Esophagus squamous epithelium (tissue), 5 donors: ENCODE measurements around the gene LRRD1. TPM values are rescaled to one million over a fixed set of nuclear protein-coding genes. Genes with fewer than 3 reads are reported as not detected.
"Not testable (repeated sequence)": the region's sequence is repeated elsewhere in the genome, so short reads cannot be mapped to it uniquely, and the experiment has no call there.

ENCODE experiments used
- DNase-seq: peaks from one replicate; lab custom pipeline; 2025; lab: John Stamatoyannopoulos, UW
- H3K27ac ChIP-seq, 4 donors: fragments of 200-600 bp; sonication (generic); one replicate each; pipeline ENCODE4 v1.5.1; 2016 to 2019; ENCODE audit warnings: mild to moderate bottlenecking in 1 of 4
- H3K27me3 ChIP-seq, 4 donors: fragments of 200-600 bp; sonication (generic); 1 replicate in 3 of 4; 2 replicates in 1 of 4; pipeline versions ENCODE4 v1.5.1 to v1.6.0; 2017 to 2021; ENCODE audit warnings: antibody characterized with exemption in 1 of 4
- H3K36me3 ChIP-seq, 3 donors: fragments of 200-600 bp; sonication (generic); one replicate each; pipeline ENCODE4 v1.5.1; 2016 to 2019
- H3K4me1 ChIP-seq, 3 donors: fragments of 200-600 bp; sonication (generic); one replicate each; pipeline ENCODE4 v1.5.1; 2017 to 2019
- H3K4me3 ChIP-seq, 4 donors: fragments of 200-600 bp; sonication (generic); 1 replicate in 3 of 4; 2 replicates in 1 of 4; pipeline ENCODE4 v1.5.1; 2016 to 2019; ENCODE audit warnings: mild to moderate bottlenecking in 2 of 4, moderate library complexity in 1 of 4
- H3K9me3 ChIP-seq, 3 donors: fragments of 200-600 bp; sonication (generic); one replicate each; pipeline ENCODE4 v1.5.1; 2016 to 2019
- POLR2A ChIP-seq, 4 donors: fragments of 450-650 bp; IDR thresholded peaks; one replicate each; pipeline ENCODE4 v1.6.1; 2017; ENCODE audit warnings: antibody characterized with exemption in 4 of 4, mild to moderate bottlenecking in 4 of 4, moderate library complexity in 3 of 4
- WGBS, 2 donors: methylation state at CpG; one replicate each; pipeline ENCODE4 v1.1.5; 2018; 5-methylcytosine and 5-hydroxymethylcytosine counted together
- intact Hi-C: fragments of 100-400 bp; cut with DNase I; formaldehyde crosslinking; loops from one replicate; pipeline ENCODE4 v1.15.0; 2022
- total RNA-seq, 4 donors: library from RNA; depleted of rRNA; stranded (reverse); fragments of >200 nt; gene quantifications; one replicate each; pipeline ENCODE4 v1.1.0, GENCODE V29; 2016
- TF ChIP-seq, protein P1 (sequence below), 6 experiments: fragments of 450-650 bp in 4 of 6; fragments of 200-600 bp in 2 of 6; sonication (generic) in 2 of 6; IDR thresholded peaks; one replicate each; pipeline ENCODE4 v1.5.1; 2016 to 2019; ENCODE audit warnings: antibody characterized with exemption in 6 of 6, mild to moderate bottlenecking in 4 of 6, moderate library complexity in 4 of 6
- donor health status: DM: yes; HTN: yes; CAD: no.

The LRRD1 gene
- total RNA-seq, 4 donors from 2014 or later: not detected

DNA sequence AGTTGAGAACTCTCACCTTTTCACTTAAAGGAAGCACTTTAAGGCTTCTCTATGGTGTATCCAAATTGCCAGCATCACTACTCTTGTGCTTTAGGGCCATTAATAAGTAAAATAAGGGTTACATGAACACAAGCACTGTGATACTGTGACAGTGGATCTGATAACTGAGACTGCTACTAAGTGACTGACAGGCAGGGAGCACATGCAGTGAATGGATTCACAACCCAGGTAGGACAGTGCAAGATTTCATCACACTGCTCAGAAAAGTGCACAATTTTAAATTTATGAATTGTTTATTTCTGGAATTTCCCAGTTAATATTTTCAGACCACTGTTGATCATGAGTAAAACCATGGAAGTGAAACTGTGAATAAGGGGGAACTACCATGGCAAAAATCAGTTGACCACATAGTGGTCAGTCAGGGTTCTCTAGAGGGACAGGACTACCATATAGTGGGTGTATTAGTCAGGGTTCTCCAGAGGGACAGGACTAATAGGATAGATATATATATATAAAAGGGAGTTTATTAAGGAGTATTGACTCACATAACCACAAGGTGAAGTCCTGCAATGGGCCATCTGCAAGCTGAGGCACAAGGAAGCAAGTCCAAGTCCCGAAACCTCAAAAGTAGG, 23.7 kb downstream of the LRRD1 start:
- no peaks in the 10 kb centered on the region for H3K9me3 ChIP-seq
- DNase-seq: no peak
- intact Hi-C loops: no loop called here
- 63 to 89% methylated on average over 1 of the region's 1 CpG for WGBS, 2 donors
- TF ChIP-seq POLR2A (IDR thresholded peaks at IDR 0.05): no peak
- TF ChIP-seq, protein P1, sequence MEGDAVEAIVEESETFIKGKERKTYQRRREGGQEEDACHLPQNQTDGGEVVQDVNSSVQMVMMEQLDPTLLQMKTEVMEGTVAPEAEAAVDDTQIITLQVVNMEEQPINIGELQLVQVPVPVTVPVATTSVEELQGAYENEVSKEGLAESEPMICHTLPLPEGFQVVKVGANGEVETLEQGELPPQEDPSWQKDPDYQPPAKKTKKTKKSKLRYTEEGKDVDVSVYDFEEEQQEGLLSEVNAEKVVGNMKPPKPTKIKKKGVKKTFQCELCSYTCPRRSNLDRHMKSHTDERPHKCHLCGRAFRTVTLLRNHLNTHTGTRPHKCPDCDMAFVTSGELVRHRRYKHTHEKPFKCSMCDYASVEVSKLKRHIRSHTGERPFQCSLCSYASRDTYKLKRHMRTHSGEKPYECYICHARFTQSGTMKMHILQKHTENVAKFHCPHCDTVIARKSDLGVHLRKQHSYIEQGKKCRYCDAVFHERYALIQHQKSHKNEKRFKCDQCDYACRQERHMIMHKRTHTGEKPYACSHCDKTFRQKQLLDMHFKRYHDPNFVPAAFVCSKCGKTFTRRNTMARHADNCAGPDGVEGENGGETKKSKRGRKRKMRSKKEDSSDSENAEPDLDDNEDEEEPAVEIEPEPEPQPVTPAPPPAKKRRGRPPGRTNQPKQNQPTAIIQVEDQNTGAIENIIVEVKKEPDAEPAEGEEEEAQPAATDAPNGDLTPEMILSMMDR (IDR thresholded peaks at IDR 0.05): no peak
- no peak overlapping the region for H3K4me3 ChIP-seq
- H3K27me3 ChIP-seq: no peaks in the 10 kb centered on the region
- H3K4me1 ChIP-seq: no peaks in the 10 kb centered on the region
- H3K36me3 ChIP-seq: no peaks in the 10 kb centered on the region
- H3K27ac ChIP-seq: no peak overlapping the region

DNA sequence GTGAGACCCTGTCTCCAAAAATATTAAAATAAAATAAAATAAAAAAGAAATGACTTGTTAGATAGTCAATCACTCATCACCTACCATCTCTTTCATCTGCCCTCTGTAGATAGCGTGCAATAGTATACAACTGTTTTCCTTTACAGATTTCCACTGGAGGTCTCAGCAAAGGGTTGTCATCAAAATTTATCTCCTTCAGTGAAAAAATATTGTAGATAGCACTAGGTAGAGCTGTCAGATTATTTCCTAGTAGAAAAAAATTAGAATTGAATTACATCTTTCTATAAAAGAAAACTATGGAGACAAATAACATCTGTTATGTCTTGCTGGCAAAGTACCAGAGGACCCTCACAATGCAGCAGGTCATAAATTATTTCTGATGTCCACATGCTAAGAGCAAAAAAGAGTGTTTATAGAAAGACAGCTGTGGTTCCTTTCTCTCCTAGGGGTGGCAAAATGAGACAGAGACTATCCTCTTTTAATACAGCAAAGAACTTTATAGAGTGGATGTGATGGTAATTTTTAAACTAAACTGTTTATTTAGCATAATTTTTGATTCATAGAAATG, 28.4 kb downstream of the LRRD1 start:
- no peak for DNase-seq
- WGBS, 2 donors: 69 to 82% methylated on average over 1 of the region's 1 CpG
- Histone ChIP-seq H3K4me3 (no peak overlapping the region), H3K4me1 (no peaks in the 10 kb centered on the region), H3K27me3 (no peaks in the 10 kb centered on the region), H3K27ac (no peak overlapping the region), H3K9me3 (no peaks in the 10 kb centered on the region), H3K36me3 (no peaks in the 10 kb centered on the region)
- intact Hi-C loops: no loop called here
- no peak for TF ChIP-seq POLR2A (IDR thresholded peaks at IDR 0.05)
- TF ChIP-seq, protein P1 (IDR thresholded peaks at IDR 0.05): no peak

DNA sequence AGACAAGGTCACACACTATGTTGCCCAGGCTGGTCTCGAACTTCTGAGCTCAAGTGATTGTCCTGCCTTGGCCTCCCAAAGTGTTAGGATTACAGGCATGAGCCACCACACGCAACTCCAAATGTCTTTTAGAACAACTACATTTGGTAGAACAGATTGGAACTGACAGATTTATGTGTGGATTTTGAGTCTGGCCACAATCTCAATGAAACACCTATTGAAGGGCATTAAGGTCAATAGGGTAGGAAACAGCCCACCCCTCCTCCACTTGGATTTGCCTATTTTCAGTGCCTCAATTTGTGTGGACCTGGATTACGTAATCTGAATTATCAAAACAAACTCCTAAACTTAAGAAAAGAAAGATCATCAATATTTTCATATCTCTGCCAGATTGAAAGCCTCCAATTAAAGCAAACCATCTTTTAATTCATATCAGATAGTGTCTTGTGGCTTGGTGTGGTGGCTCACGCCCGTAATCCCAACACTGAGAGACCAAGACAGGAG, 29.2 kb downstream of the LRRD1 start:
- intact Hi-C loops: no loop called here
- Histone ChIP-seq H3K27ac (no peak overlapping the region), H3K36me3 (no peaks in the 10 kb centered on the region), H3K4me1 (no peaks in the 10 kb centered on the region), H3K4me3 (no peak overlapping the region), H3K27me3 (no peaks in the 10 kb centered on the region), H3K9me3 (no peaks in the 10 kb centered on the region)
- no peak for DNase-seq
- TF ChIP-seq, protein P1 (IDR thresholded peaks at IDR 0.05): no peak
- TF ChIP-seq POLR2A (IDR thresholded peaks at IDR 0.05): no peak
- 90 to 96% methylated on average over 5 of the region's 5 CpGs for WGBS, 2 donors

DNA sequence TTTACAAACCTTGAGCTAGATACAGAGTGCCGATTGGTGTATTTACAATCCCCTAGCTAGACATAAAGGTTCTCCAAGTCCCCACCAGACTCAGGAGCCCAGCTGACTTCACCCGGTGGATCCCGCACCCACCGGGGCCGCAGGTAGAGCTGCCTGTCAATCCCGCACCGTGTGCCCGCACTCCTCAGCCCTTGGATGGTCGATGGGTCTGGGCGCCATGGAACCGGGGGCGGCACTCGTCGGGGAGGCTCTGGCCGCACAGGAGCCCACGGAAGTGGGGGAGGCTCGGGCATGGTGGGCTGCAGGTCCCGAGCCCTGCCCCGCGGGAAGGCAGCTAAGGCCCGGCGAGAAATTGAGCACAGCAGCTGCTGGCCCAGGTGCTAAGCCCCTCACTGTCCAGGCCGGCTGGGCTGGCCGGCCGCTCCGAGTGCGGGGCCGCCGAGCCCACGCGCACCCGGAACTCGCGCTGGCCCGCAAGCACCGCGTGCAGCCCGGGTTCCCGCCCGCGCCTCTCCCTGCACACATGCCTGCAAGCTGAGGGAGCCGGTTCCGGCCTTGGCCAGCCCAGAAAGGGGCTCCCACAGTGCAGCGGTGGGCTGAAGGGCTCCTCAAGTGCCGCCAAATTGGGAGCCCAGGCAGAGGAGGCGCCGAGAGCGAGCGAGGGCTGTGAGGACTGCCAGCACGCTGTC, 35.6 kb downstream of the LRRD1 start:
- H3K36me3 ChIP-seq, DNase-seq, H3K27me3 ChIP-seq, intact Hi-C loops, H3K9me3 ChIP-seq, H3K4me1 ChIP-seq, H3K27ac ChIP-seq, H3K4me3 ChIP-seq: not testable (repeated sequence)
- 94% methylated on average over 6 of the region's 50 CpGs; no CpG with 5 or more reads in 1 of the 2 donors for WGBS, 2 donors

DNA sequence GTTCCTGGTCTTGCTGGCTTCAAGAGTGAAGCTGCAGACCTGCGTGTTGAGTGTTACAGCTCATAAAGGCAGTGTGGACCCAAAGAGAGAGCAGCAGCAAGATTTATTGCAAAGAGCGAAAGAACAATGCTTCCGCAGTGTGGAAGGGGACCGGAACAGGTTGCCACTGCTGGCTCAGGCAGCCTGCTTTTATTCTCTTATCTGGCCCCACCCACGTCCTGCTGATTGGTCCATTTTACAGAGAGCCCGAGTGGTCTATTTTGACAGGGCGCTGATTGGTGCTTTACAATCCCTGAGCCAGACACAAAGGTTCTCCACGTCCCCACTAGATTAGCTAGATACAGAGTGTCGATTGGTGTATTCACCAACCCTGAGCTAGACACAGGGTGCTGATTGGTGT, 36.2 kb downstream of the LRRD1 start:
- intact Hi-C loops, H3K9me3 ChIP-seq, H3K27me3 ChIP-seq, H3K36me3 ChIP-seq, H3K4me1 ChIP-seq, H3K4me3 ChIP-seq, DNase-seq, H3K27ac ChIP-seq: not testable (repeated sequence)
- WGBS, 2 donors: 90 to 91% methylated on average over 7 to 9 of the region's 9 CpGs

DNA sequence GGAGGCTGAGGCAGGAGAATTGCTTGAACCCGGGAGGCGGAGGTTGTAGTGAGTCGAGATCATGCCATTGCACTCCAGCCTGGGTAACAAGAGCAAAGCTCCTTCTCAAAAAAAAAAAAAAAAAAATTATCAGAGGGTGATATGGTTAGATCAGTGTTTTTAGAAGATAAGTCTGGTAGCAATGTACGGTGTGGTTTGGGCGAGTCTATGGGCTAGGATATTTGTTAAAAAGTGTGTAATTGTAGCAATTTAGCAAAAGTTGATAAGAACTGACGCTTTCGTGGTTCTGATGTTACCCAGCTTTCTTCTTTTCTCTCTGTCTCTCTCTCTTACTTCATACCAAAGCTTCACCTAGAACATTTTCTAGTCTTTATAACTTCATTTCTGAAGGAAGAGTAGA, 37.8 kb downstream of the LRRD1 start:
- TF ChIP-seq, protein P1 (IDR thresholded peaks at IDR 0.05): no peak
- TF ChIP-seq POLR2A (IDR thresholded peaks at IDR 0.05): no peak
- no peak overlapping the region for H3K4me3 ChIP-seq
- no peak for DNase-seq
- WGBS, 2 donors: 95 to 98% methylated on average over 6 to 7 of the region's 7 CpGs
- intact Hi-C loops: no loop called here
- no peaks in the 10 kb centered on the region for H3K27me3 ChIP-seq
- H3K9me3 ChIP-seq: no peaks in the 10 kb centered on the region
- no peak overlapping the region for H3K27ac ChIP-seq
- H3K36me3 ChIP-seq: no peaks in the 10 kb centered on the region
- H3K4me1 ChIP-seq: no peaks in the 10 kb centered on the region
